HG02678 (cell line): ENCODE results near the gene CYYR1.

Experiments used
- ATAC-seq: cut with Tn5 transposase; IDR thresholded peaks from one replicate; pipeline ENCODE4 v1.9.1; 2021; ENCODE audit warnings: mild to moderate bottlenecking, moderate library complexity; ENCODE audit not compliant: unreplicated experiment

CYYR1 gene

GRCh38 chr21:26554365-26554764 is 18.7 kb downstream of the CYYR1 start:
- ATAC-seq, result no peak

- no peak for ATAC-seq
Measured at GRCh38 chr21:26553898-26554297, 19.2 kb downstream of the CYYR1 start.

DNA sequence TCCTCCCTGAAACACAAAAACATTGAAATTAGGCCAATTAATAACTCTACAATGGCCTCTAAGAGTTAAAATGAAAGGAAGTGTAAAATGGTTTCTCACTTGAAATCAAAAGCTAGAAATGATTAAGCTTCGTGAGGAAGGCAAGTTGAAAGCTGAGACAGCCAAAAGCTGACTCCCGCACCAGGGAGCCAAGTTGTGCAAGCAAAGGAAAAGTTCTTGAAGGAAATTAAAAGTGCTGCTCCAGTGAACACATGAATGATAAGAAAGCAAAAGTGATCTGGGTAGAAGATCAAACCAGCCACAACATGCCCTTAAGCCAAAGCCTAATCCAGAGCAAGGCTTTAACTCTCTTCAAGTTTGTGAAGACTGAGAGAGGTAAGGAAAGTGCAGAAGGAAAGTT is 22.8 kb downstream of the CYYR1 start:
- no peak for ATAC-seq

DNA sequence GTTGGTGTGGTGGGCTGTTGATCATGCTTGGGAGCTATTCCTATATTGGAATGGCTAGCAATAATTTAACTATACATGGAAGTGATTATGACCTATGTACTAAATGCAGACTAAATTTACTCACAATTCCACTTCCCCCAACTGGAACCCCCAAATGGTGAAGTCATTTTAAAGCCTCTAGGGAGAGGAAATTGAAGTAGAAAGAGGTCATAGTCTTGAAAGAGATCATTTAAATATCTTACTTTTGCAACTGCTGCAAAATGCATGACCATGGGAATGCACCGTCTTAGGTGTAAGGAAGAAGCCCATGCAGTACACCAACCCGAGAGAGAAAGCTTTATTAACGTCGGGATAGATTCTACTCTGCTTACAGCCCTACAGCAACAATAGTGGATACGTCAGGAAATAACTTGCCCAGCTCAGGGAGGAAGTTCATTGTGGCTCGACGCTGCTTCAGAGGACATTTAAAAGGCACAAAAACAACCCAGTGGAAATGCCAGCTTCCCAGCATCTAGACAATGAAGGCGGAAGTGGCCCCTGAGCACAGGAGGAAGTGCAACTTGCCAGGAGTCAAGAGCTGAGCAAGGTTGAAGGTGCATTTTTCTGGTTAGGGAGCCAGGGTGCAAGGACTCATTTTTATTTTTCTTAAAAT is 26.5 kb downstream of the CYYR1 start:
- ATAC-seq, result no peak

DNA sequence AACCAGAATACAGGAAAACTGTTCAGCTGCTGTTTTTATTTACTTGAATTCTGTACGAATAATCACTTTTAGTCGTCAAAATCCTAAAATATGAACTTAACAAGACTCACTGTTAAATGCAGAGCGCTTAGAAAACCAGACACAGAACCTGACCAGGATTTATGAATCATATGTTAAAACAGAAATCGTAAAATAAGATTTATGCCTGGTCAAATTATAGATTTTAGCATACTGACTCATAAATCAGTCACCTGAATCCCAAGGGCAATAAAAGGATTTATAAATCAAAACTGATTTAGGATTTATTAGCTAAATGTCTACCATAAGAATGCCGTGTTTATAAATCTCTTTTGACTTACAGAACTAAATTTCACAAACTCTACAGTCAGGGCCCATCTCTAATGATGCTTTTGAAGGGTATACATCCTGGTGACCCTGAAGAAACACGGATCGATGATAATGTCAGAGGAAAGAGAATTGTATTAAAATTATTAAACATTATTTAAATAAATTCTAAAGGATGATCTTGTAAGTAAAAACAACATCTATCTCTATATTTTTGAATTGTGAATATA is 28.8 kb downstream of the CYYR1 start:
- ATAC-seq, result no peak

DNA sequence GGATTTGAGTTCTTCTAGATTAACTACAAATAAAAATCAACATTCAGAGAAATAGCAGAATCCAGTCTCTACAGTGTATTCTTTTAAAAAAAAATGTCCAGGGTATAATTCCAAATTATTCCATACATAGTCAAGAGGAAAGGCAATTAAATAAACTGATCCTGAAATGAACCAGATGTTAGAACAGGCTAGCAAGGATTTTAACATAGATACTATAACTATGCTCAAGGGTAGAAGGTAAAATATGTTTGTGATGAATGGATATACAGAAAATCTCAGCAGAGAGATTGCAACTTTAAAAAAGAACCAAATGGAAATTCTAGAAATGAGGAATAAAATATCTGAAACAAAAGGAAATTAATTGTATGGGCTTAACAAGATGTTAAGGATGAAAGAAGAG is 32.4 kb downstream of the CYYR1 start:
- ATAC-seq, result no peak

DNA sequence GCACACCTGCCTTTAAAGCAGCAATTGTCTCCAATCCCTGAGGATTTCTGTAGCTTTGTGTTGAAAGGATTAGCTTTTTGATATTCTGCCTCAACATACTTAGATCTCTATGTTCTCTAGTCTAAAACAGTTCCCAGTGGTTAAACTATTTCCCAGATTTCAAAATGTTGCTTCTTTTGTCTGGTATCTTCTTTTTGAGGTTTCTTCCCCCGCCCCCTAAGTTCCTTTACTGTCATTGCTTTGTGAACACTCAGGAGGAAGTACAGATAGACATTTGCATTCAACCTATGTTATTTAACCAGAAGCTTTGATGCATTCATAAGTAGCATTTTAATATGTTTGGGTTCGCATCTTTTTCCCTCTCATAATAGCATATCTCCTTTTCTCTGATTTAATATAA is 33.5 kb downstream of the CYYR1 start:
- no peak for ATAC-seq

DNA sequence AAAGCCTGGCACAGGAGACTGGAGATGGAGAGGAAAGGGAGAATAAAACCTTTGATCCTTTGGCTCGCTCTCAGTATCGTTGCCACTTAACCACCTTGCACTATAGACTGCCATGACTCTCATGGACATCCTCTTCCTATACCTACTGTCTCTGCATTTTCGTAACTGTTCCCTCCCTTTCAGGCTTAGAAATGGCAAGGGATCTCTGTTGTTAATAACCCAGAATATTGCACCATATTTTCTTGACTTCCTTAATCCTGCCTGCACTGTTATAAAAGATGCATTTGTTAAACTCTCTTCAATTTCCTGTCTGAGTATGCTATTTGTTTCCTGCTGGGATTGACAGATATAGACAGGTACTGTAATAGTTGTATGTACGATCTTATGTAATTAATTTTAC is 38.6 kb downstream of the CYYR1 start:
- ATAC-seq, result no peak

GRCh38 chr21:26532208-26532607 is 40.9 kb downstream of the CYYR1 start:
- no peak for ATAC-seq

DNA sequence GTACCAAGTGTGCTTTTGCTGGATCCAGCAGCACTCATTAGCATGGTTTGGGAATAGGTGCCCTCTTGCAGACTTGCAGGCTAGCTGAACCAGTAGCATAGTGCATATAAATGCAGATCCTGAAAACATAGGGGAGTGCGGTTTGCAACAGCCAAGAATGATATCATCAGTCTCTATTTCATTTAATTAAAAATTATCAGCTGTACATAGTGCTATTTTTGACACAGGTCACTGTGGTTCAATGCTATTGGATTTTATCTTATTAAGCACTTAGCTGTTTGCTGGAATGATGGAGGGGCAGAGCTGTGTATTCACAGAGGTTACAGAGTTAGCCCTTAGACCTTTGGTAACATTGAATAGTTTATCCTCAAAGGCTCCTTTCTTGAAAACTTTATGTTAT is 43.6 kb downstream of the CYYR1 start:
- ATAC-seq, result no peak

GRCh38 chr21:26528882-26529281 is 44.2 kb downstream of the CYYR1 start:
- ATAC-seq, result no peak

DNA sequence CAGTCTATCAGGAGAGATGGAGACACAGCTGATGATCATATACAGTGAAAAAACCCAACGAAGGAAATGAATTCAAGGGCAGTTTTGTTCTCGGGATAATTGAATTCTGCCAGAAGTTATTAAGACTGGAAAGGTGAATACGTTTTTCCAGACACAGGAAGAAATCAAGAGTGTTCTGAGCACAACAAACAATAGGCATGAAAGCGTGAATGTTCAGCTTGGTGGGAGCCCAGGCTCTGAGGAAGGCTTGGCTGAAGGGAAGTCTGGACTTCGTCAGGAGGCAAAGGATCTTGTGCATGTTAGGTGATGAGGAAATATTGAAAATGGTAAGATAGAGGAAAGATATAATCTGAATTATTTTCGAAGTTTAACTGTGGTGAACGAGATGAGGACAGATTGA is 50.4 kb downstream of the CYYR1 start:
- no peak for ATAC-seq

GRCh38 chr21:26519142-26519541 is 53.9 kb downstream of the CYYR1 start:
- no peak for ATAC-seq

DNA sequence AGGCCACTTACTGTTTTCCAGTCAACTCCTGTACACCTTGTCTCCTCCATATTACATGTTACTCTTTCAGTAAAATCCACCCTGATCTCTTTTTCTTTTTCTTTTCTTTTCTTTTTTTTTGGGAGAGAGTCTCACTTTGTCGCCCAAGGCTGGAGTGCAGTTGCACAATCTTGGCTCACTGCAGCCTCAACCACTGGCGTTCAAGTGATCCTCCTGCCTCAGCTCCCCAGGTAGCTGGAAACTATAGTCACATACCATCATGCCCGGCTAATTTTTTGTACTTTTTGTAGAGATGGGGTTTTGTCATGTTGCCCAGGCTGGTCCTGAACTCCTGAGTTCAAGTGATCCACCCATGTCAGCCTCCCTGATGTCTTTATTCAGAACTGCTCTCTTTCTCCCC is 57.8 kb downstream of the CYYR1 start:
- ATAC-seq, result no peak

DNA sequence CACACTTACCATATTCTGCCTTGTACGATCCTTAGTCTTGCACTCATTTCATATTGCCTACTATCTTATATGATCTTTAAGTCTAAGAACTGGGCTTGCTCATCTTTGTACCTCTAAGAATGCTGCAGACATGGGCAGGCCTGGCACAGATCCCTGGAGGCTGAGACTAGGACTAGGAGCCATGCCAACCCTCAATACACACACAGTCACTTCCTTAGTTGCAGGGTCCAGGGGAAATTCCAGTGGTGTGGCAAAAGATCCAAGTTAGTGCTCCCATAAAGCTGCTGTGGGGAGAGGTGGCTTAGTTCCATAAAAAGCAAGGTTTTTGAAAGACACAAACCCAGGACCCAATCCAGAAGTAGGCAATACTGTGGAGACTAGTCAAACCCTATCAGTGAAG is 59.9 kb downstream of the CYYR1 start:
- no peak for ATAC-seq

DNA sequence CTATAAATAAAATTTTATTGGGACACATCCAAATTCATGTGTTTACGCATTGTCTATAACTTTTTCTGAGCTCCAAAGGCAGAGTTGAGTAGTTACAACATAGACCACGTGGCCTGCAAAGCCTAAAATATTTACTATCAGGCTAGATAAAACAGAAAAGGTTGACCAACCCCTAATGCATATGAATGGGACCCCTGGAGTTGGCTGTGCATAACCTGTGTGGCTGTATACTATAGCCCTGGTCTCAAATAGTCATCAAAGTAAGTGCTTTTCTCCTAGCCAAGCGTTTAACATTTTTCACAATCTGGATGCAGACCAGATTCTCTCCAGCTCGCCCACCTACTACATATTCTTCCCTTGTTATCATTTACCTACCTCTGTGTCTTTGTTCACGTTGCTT is 60.4 kb downstream of the CYYR1 start:
- ATAC-seq, result no peak

DNA sequence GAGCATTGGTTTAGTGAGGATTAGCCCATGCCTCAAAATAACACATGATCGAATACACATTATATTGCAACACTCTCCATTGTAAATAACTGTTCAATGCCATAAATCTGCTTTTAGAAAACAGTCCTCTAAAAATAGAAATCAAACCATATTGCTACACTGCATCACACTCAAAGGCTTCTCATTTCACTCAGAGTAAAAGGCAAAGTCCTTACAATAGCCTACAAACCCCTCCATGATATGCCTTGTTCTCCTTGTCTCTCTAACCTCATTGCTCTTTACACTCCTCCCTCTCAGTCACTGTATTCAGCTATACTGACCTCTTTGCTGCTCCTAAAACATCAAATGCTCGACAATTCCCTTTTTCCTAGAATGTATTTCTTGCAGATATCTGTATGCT is 64.2 kb downstream of the CYYR1 start:
- ATAC-seq, result no peak

DNA sequence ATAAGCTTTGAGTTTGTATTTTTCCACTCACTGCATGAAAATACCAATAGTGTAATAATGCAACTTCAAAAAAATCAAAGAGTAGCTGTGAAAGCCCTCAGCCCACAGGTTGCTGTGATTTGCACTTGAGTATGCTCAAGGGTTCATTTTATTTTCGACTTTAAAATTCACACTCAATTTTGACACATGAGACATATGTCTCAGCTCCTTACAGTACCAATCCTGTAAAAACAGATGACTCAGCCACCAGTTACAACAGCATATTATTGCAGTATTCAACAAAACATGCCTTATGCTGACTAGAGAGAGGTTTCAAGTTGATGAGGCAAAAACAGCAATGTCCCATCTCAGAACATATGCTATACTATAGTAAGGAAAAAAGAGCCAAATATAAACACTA is 66.1 kb downstream of the CYYR1 start:
- ATAC-seq, result no peak

GRCh38 chr21:26505211-26505610 is 67.9 kb downstream of the CYYR1 start:
- no peak for ATAC-seq

DNA sequence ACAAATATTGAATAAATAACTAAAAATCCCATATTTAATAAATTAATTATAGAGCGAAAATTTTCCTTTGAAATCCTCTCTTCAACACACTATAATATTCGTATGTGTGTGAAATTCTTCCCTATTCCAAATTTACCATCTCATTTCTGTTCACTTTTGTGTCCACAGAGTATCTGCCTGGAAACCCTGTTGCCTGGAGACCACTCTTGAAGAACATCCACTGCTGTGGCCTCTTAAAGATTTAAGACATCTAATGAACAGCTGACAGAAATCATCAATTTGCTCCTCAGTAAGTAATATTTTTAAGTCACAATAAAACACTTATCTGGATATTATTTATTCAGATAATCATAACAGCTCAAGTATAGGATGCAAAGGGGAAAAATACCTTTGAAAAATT is 69.7 kb downstream of the CYYR1 start:
- no peak for ATAC-seq

DNA sequence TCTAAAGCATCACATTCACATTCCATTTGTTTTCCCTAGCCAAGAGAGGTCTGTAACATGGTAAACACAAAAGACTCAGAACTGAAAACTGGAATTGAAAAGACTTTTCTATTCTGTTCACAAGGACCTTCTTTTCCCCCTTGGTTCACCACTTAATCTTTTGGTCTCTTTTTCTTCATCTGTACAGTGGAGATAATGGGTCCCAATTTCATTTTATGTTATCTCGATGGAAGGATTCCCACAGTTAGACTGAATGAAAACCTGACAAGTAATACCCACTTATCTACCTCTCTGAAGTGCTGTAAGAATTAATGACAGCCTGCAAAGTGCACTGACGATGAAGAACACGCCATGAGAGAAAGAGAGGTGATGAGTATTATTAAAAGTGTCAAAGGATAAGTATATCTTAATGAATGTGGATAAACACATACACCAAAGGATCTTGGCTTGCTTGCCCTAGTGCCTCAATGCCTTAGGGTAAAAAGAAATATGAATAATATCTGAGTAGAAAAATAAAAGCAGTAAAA is 71.5 kb downstream of the CYYR1 start:
- no peak for ATAC-seq

- no peak for ATAC-seq
Measured at GRCh38 chr21:26499495-26499894, 73.6 kb downstream of the CYYR1 start.

DNA sequence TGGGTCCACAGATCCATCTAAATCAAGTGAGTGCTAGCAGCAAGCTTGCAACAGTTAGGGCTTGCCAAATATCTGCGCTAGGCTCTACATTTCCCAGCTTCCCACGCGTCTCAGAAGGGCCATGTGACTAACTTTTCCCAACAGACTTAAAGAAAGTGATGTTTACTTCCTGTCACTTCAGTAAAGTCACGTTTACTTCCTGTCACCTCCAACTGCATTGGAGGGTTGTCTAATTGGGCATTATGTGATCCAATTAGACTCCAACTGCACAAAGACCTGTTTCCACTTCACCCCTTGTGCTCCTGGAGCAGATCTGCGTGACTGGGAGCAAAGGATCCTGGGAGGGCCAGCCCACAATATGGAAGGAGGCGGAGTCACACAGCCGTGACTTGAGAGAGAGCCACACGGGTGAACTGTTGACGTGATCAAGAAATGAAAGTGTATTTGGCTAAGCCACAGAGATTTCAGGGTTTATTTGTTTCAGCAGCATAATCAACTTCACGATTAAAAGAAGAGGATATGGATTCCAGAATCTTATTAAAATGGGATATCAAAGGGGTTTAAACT is 77.7 kb downstream of the CYYR1 start:
- ATAC-seq, result no peak
